ENCODE data around the gene CPHXL.

DNA sequence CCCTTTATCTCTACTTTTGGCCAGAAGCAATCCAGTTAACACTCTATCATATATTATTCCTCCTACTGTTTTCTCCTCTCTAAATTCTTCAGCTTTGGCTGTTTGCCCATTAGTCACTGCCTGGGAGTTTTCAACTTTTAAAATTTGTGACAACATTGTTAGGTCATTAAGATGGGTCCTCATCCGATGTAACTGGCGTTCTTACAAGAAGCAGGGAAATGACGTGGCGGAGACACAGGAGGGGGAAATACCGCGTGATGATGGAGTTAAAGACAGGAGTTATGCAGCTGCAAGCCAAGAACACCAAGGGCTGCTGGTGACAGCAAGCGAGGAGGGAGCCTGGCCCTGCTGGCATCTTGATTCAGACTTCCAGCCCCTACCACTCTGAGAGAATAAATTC is 34.8 kb upstream of the CPHXL start:
- TF ChIP-seq CTCF (IDR thresholded peaks at IDR 0.05) (no peak), POLR2A (IDR thresholded peaks at IDR 0.05) (no peak)
